SK-N-SH (cell line): Measurements from ENCODE around the gene RFX3. TPM values are rescaled to one million over a fixed set of nuclear protein-coding genes. Genes with fewer than 3 reads are reported as not detected.

ENCODE experiments used
- CTCF ChIA-PET: fragments of 300-600, 350-600 bp; formaldehyde crosslinking; extraction: SDS; loops from one replicate; lab custom pipeline; 2021; lab: Yijun Ruan, JAX
- POLR2A ChIA-PET: fragments of 350-600 bp; sonication (Branson Sonifier 250); formaldehyde crosslinking; extraction: SDS; loops from one replicate; lab custom pipeline; 2020; ENCODE audit warnings: antibody characterized with exemption, inconsistent platforms; lab: Yijun Ruan, JAX
- DNase-seq: peaks from one replicate; pipeline ENCODE4 v3.0.0; 2012
- H2AFZ ChIP-seq: fragments of 200-600 bp; sonication (generic); 2 replicates; pipeline ENCODE4 v1.8.1; 2016; ENCODE audit warnings: antibody characterized with exemption, mild to moderate bottlenecking, low read depth
- H3F3A ChIP-seq: fragments of 200-600 bp; sonication (generic); replicated peaks from 2 replicates; pipeline ENCODE3; 2016; ENCODE audit warnings: antibody characterized with exemption, mild to moderate bottlenecking; ENCODE audit not compliant: insufficient read depth
- H3K27ac ChIP-seq, 2 experiments: fragments of 200-500 bp in 1 of 2; fragments of 200-600 bp in 1 of 2; sonication (Bioruptor generic) in 1 of 2; sonication (generic), shearing (Covaris generic) in 1 of 2; 2 replicates each; pipeline versions ENCODE4 v1.5.1 to v1.6.1; 2014 to 2016; ENCODE audit warnings: low read depth in 2 of 2, inconsistent platforms in 1 of 2, low read length in 1 of 2, mild to moderate bottlenecking in 1 of 2, mixed read lengths in 1 of 2
- H3K27me3 ChIP-seq: fragments of 200-600 bp; sonication (generic), shearing (Covaris generic); 2 replicates; pipeline ENCODE4 v1.6.1; 2016; ENCODE audit warnings: mixed run types; ENCODE audit not compliant: insufficient read depth
- H3K36me3 ChIP-seq, 2 experiments: fragments of 200-500 bp in 1 of 2; fragments of 200-600 bp in 1 of 2; sonication (Bioruptor generic) in 1 of 2; sonication (generic) in 1 of 2; replicated peaks in 1 of 2; 2 replicates each; pipeline versions ENCODE3 to v1.5.1; 2014 to 2016; ENCODE audit warnings: low read length in 1 of 2, mild to moderate bottlenecking in 1 of 2; ENCODE audit not compliant: insufficient read depth in 2 of 2, control insufficient read depth in 1 of 2
- H3K4me1 ChIP-seq, 2 experiments: fragments of 200-500 bp in 1 of 2; fragments of 200-600 bp in 1 of 2; sonication (Bioruptor generic) in 1 of 2; sonication (generic), shearing (Covaris generic) in 1 of 2; 2 replicates each; pipeline versions ENCODE4 v1.5.1 to v1.6.1; 2014 to 2016; ENCODE audit warnings: low read depth in 1 of 2, low read length in 1 of 2, mixed run types in 1 of 2; ENCODE audit not compliant: insufficient read depth in 2 of 2, control insufficient read depth in 1 of 2
- H3K4me2 ChIP-seq: fragments of 200-600 bp; sonication (generic), shearing (Covaris generic); 2 replicates; pipeline ENCODE4 v1.6.1; 2017; ENCODE audit warnings: mixed run types
- H3K4me3 ChIP-seq, 2 experiments: fragments of 200-500 bp in 1 of 2; fragments of 200-600 bp in 1 of 2; sonication (Bioruptor generic) in 1 of 2; sonication (generic), shearing (Covaris generic) in 1 of 2; 2 replicates each; pipeline versions ENCODE4 v1.5.1 to v1.8.1; 2014 to 2016; ENCODE audit warnings: low read depth in 2 of 2, inconsistent platforms in 1 of 2, low read length in 1 of 2, mild to moderate bottlenecking in 1 of 2, mixed read lengths in 1 of 2, moderate library complexity in 1 of 2
- H3K79me2 ChIP-seq: fragments of 200-600 bp; sonication (generic); 2 replicates; pipeline ENCODE4 v1.8.1; 2017; ENCODE audit warnings: mild to moderate bottlenecking; ENCODE audit not compliant: insufficient read depth
- H3K9ac ChIP-seq: fragments of 200-600 bp; sonication (generic); 2 replicates; pipeline ENCODE4 v1.6.1; 2017; ENCODE audit warnings: mixed run types
- H3K9me2 ChIP-seq: fragments of 200-600 bp; sonication (generic); 2 replicates; pipeline ENCODE4 v1.6.1; 2017; ENCODE audit warnings: mixed run types
- H3K9me3 ChIP-seq: fragments of 200-600 bp; sonication (generic); 2 replicates; pipeline ENCODE4 v1.6.1; 2017; ENCODE audit warnings: mixed run types, mild to moderate bottlenecking, moderate library complexity
- H4K20me1 ChIP-seq: fragments of 200-600 bp; sonication (generic); 2 replicates; pipeline ENCODE4 v1.6.1; 2017; ENCODE audit warnings: mild to moderate bottlenecking, mixed run types; ENCODE audit not compliant: insufficient read depth
- CTCF ChIP-seq: fragments of 200-600 bp; sonication (generic); IDR thresholded peaks from 2 replicates; pipeline ENCODE4 v1.6.1; 2017; ENCODE audit warnings: antibody characterized with exemption, mild to moderate bottlenecking, moderate library complexity
- ELF1 ChIP-seq: IDR thresholded peaks from 2 replicates; pipeline ENCODE4 v1.4.0; 2012
- EZH2phosphoT487 ChIP-seq: fragments of 200-600 bp; sonication (generic); IDR thresholded peaks from 2 replicates; pipeline ENCODE4 v1.6.1; 2017; ENCODE audit warnings: low read depth, mixed run types, mild to moderate bottlenecking, antibody characterized with exemption, moderate library complexity, borderline replicate concordance
- GATA2 ChIP-seq: sonication (generic); formaldehyde crosslinking; IDR thresholded peaks from 2 replicates; pipeline ENCODE4 v1.5.0; 2020; ENCODE audit warnings: mild to moderate bottlenecking, missing genetic modification reagents
- JUND ChIP-seq: IDR thresholded peaks from 2 replicates; pipeline ENCODE4 v1.4.0; 2012
- MEF2A ChIP-seq: IDR thresholded peaks from 2 replicates; pipeline ENCODE4 v1.4.0; 2012; ENCODE audit warnings: low read depth, borderline replicate concordance
- NFIC ChIP-seq: IDR thresholded peaks from 2 replicates; pipeline ENCODE4 v1.4.0; 2012; ENCODE audit warnings: borderline replicate concordance
- RAD21 ChIP-seq: IDR thresholded peaks from 2 replicates; pipeline ENCODE4 v1.6.1; 2012; ENCODE audit warnings: mild to moderate bottlenecking, low read length
- SIN3A ChIP-seq: IDR thresholded peaks from 2 replicates; pipeline ENCODE4 v1.6.1; 2012; ENCODE audit warnings: low read depth, mild to moderate bottlenecking, low read length, moderate library complexity, borderline replicate concordance
- SMC3 ChIP-seq: IDR thresholded peaks from 2 replicates; pipeline ENCODE4 v1.6.1; 2012; ENCODE audit warnings: low read depth, low read length, improper control_type of control experiment
- TCF12 ChIP-seq: IDR thresholded peaks from 2 replicates; pipeline ENCODE4 v1.4.0; 2012
- USF2 ChIP-seq: fragments of 150-350 bp; IDR thresholded peaks from 2 replicates; pipeline ENCODE4 v1.6.1; 2017; ENCODE audit warnings: antibody characterized with exemption, low read length, low read depth, borderline replicate concordance
- WGBS: methylation state at CpG from one replicate; pipeline ENCODE4 v1.1.6; 2017; ENCODE audit warnings: low lambda C conversion rate; 5-methylcytosine and 5-hydroxymethylcytosine counted together
- polyA plus RNA-seq, 3 experiments: library from polyadenylated mRNA; depleted of rRNA; stranded (reverse); fragments of >200 nt; gene quantifications; 2 replicates each; pipeline ENCODE4 v1.2.3, GENCODE V29; 2012

Gene RFX3
- polyA plus RNA-seq, 1 of the 3 experiments (the other 2 are of a cell fraction), result 1.7 TPM

- H3F3A ChIP-seq, result no peaks in the 10 kb centered on the region
- H3K9me3 ChIP-seq, result no peaks in the 10 kb centered on the region
- ChIA-PET POLR2A (no interaction called here), CTCF (interaction anchor here (0.6 to 1.9 kb wide), 12 partner anchors 9 to 502 kb away, joined by 3 to 13 read pairs (median 4); no protein-coding TSS in a partner anchor)
- H2AFZ ChIP-seq, result no peak overlapping the region
- H3K9ac ChIP-seq, result no peak overlapping the region
- no peaks in the 10 kb centered on the region for H4K20me1 ChIP-seq
- no peaks in the 10 kb centered on the region for H3K4me1 ChIP-seq
- H3K4me2 ChIP-seq, result peak overlapping the region; percentile 28; the same call in 1 of the 2 replicates
- H3K79me2 ChIP-seq, result no peaks in the 10 kb centered on the region
- H3K36me3 ChIP-seq, result no peaks in the 10 kb centered on the region
- no peaks in the 10 kb centered on the region for H3K9me2 ChIP-seq
- TF ChIP-seq SMC3 (peak; percentile 23; the same call in 1 of the 2 replicates), EZH2phosphoT487 (no peak), SIN3A (no peak), RAD21 (peak; percentile 44), CTCF (0 out of 2 replicates have a peak, but pooled peaks have one; percentile 27)
- peaks cover 27% of the 10 kb centered on the region; the same call in 1 of the 2 replicates for H3K27me3 ChIP-seq
- 17% methylated on average over 60 of the region's 76 CpGs for WGBS
- no peak overlapping the region for H3K27ac ChIP-seq
- peak; percentile 39 for DNase-seq
- H3K4me3 ChIP-seq, result peak overlapping the region in 1 of 2 experiments; percentile 19; a peak in 2 of 4 replicates
Measured at GRCh38 chr9:3181049-3181953, 344.5 kb downstream of the RFX3 start.

- Histone ChIP-seq H3K27ac (no peak overlapping the region), H3F3A (no peaks in the 10 kb centered on the region), H3K4me2 (0 out of 2 replicates have a peak overlapping the region, but pooled peaks have one; percentile 28), H3K9ac (no peak overlapping the region), H4K20me1 (no peaks in the 10 kb centered on the region), H3K27me3 (peaks cover 27% of the 10 kb centered on the region; the same call in 1 of the 2 replicates), H3K4me1 (no peaks in the 10 kb centered on the region), H2AFZ (no peak overlapping the region), H3K79me2 (no peaks in the 10 kb centered on the region), H3K4me3 (no peak overlapping the region), H3K36me3 (no peaks in the 10 kb centered on the region), H3K9me3 (no peaks in the 10 kb centered on the region), H3K9me2 (no peaks in the 10 kb centered on the region)
- 56% methylated on average over 15 of the region's 19 CpGs for WGBS
- ChIA-PET POLR2A (no interaction called here), CTCF (interaction anchor here (0.6 to 2.2 kb wide), 4 partner anchors 309 to 503 kb away, joined by 3 to 13 read pairs (median 6); no protein-coding TSS in a partner anchor)
- TF ChIP-seq SIN3A, result no peak
- TF ChIP-seq TCF12, result no peak
- no peak for TF ChIP-seq MEF2A
- no peak for TF ChIP-seq ELF1
- no peak for TF ChIP-seq GATA2 (CRISPR knock-in tag)
- TF ChIP-seq USF2, result no peak
- TF ChIP-seq NFIC, result no peak
- no peak for TF ChIP-seq JUND
- no peak for DNase-seq
Measured at GRCh38 chr9:3180696-3181048, 345.1 kb downstream of the RFX3 start.
